Measurements from ENCODE around the gene GJC1. TPM values are rescaled to one million over a fixed set of nuclear protein-coding genes. Genes with fewer than 3 reads are reported as not detected.

Gene GJC1
- polyA plus RNA-seq, 1 of the 3 experiments (the other 2 are of a cell fraction) = 15.2 TPM

DNA sequence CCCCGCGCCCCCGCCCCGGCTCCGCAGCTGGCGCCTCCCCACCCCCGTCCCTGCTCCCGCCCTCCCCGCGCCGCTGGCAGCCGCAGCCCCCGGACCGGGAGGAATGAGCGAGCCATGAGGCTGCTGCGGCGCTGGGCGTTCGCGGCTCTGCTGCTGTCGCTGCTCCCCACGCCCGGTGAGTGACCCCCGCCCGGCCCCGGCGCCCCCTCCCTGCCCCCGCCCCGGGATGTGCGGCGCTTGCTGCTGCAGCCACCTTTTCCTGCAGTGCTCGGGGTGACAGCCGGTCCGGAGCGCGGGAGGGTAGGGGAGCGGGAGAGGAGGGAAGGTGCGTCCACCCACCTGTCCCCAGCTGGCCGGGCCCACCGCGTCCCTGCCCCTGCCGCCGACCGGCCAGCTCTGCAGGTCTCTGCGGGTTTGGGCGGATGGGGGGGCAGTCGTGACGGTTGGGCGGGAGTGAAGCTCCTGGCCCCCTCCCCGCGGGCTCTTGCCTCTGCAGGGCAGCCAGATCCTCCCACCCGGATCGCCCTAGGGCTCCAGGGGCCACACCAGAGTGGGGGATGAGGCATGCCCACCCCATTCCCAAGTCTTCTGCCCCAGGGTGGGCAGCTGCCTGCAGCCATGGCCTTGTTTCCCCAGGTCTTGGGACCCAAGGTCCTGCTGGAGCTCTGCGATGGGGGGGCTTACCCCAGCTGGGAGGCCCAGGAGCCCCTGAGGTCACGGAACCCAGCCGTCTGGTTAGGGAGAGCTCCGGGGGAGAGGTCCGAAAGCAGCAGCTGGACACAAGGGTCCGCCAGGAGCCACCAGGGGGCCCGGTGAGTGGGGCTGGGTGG, 70.8 kb downstream of the GJC1 start:
- H3K79me2 ChIP-seq (ENCODE audit: insufficient read depth) = no peaks in the 10 kb centered on the region
- no peak overlapping the region for H3K9ac ChIP-seq
- no peaks in the 10 kb centered on the region for H3K36me3 ChIP-seq (replicated peaks in 1 of 2; ENCODE audit: control insufficient read depth in 1 of 2, insufficient read depth in 2 of 2, low read length in 1 of 2)
- no peaks in the 10 kb centered on the region for H3K9me2 ChIP-seq
- H3F3A ChIP-seq (replicated peaks; ENCODE audit: insufficient read depth) = no peaks in the 10 kb centered on the region
- peak overlapping the region; percentile 85 for H3K4me2 ChIP-seq
- H4K20me1 ChIP-seq (ENCODE audit: insufficient read depth) = no peaks in the 10 kb centered on the region
- TF ChIP-seq, protein P1, sequence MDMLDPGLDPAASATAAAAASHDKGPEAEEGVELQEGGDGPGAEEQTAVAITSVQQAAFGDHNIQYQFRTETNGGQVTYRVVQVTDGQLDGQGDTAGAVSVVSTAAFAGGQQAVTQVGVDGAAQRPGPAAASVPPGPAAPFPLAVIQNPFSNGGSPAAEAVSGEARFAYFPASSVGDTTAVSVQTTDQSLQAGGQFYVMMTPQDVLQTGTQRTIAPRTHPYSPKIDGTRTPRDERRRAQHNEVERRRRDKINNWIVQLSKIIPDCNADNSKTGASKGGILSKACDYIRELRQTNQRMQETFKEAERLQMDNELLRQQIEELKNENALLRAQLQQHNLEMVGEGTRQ (IDR thresholded peaks at IDR 0.05; ENCODE audit: borderline replicate concordance, low read depth, low read length) = no peak
- TF ChIP-seq, protein P2, sequence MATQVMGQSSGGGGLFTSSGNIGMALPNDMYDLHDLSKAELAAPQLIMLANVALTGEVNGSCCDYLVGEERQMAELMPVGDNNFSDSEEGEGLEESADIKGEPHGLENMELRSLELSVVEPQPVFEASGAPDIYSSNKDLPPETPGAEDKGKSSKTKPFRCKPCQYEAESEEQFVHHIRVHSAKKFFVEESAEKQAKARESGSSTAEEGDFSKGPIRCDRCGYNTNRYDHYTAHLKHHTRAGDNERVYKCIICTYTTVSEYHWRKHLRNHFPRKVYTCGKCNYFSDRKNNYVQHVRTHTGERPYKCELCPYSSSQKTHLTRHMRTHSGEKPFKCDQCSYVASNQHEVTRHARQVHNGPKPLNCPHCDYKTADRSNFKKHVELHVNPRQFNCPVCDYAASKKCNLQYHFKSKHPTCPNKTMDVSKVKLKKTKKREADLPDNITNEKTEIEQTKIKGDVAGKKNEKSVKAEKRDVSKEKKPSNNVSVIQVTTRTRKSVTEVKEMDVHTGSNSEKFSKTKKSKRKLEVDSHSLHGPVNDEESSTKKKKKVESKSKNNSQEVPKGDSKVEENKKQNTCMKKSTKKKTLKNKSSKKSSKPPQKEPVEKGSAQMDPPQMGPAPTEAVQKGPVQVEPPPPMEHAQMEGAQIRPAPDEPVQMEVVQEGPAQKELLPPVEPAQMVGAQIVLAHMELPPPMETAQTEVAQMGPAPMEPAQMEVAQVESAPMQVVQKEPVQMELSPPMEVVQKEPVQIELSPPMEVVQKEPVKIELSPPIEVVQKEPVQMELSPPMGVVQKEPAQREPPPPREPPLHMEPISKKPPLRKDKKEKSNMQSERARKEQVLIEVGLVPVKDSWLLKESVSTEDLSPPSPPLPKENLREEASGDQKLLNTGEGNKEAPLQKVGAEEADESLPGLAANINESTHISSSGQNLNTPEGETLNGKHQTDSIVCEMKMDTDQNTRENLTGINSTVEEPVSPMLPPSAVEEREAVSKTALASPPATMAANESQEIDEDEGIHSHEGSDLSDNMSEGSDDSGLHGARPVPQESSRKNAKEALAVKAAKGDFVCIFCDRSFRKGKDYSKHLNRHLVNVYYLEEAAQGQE (IDR thresholded peaks at IDR 0.05; ENCODE audit: low read depth, low read length) = no peak
- TF ChIP-seq, protein P3, sequence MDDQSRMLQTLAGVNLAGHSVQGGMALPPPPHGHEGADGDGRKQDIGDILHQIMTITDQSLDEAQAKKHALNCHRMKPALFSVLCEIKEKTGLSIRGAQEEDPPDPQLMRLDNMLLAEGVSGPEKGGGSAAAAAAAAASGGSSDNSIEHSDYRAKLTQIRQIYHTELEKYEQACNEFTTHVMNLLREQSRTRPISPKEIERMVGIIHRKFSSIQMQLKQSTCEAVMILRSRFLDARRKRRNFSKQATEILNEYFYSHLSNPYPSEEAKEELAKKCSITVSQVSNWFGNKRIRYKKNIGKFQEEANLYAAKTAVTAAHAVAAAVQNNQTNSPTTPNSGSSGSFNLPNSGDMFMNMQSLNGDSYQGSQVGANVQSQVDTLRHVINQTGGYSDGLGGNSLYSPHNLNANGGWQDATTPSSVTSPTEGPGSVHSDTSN (IDR thresholded peaks at IDR 0.05) = no peak
- no peak for TF ChIP-seq MXI1 (IDR thresholded peaks at IDR 0.05; ENCODE audit: low read depth, low read length)
- TF ChIP-seq JUND (IDR thresholded peaks at IDR 0.05) = no peak
- TF ChIP-seq GATA2 (CRISPR knock-in tag; IDR thresholded peaks at IDR 0.05) = no peak
- TF ChIP-seq TCF12 (IDR thresholded peaks at IDR 0.05) = no peak
- TF ChIP-seq TAF1 (IDR thresholded peaks at IDR 0.05; ENCODE audit: borderline replicate concordance, low read depth, low read length) = no peak
- TF ChIP-seq SIN3A (IDR thresholded peaks at IDR 0.05; ENCODE audit: borderline replicate concordance, low read depth, low read length) = no peak
- no peak for TF ChIP-seq POLR2AphosphoS5 (IDR thresholded peaks at IDR 0.05; ENCODE audit: low read depth, low read length)
- TF ChIP-seq, protein P4, sequence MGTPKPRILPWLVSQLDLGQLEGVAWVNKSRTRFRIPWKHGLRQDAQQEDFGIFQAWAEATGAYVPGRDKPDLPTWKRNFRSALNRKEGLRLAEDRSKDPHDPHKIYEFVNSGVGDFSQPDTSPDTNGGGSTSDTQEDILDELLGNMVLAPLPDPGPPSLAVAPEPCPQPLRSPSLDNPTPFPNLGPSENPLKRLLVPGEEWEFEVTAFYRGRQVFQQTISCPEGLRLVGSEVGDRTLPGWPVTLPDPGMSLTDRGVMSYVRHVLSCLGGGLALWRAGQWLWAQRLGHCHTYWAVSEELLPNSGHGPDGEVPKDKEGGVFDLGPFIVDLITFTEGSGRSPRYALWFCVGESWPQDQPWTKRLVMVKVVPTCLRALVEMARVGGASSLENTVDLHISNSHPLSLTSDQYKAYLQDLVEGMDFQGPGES (IDR thresholded peaks at IDR 0.05; ENCODE audit: low read depth, low read length) = no peak
- H3K27me3 ChIP-seq (ENCODE audit: insufficient read depth) = no peaks in the 10 kb centered on the region
- no peak overlapping the region for H3K27ac ChIP-seq (ENCODE audit: low read depth in 2 of 2, low read length in 1 of 2)
- peak overlapping the region in 1 of 2 experiments; percentile 43; a peak in 2 of 4 replicates for H3K4me3 ChIP-seq (ENCODE audit: low read depth in 2 of 2, low read length in 1 of 2)
- no peaks in the 10 kb centered on the region for H3K9me3 ChIP-seq
- CTCF ChIA-PET = interaction anchor here (0.6 to 3.0 kb wide), 13 partner anchors 12 to 209 kb away, joined by 3 to 14 read pairs (median 4); partner anchors contain the start of gene C1QL1
- H2AFZ ChIP-seq (ENCODE audit: low read depth) = no peak overlapping the region
- POLR2A ChIA-PET = no interaction called here
- peak; percentile 75 for DNase-seq
- WGBS (ENCODE audit: low lambda C conversion rate) = 65% methylated on average over 9 of the region's 60 CpGs
- peaks cover 0 to 12% of the 10 kb centered on the region in 2 experiments; a peak in 1 of 4 replicates for H3K4me1 ChIP-seq (ENCODE audit: control insufficient read depth in 1 of 2, insufficient read depth in 2 of 2, low read depth in 1 of 2, low read length in 1 of 2)
